Femur (tissue), 1 donor: ENCODE measurements around the gene MAD2L2.

Experiments used
- DNase-seq: peaks from one replicate; pipeline ENCODE4 v3.0.0-alpha.2; 2017

MAD2L2 gene

GRCh38 chr1:11652203-11652780 lies 28.7 kb downstream of the MAD2L2 start:
- DNase-seq, result no peak

GRCh38 chr1:11651017-11651416 lies 29.9 kb downstream of the MAD2L2 start:
- DNase-seq, result no peak

- peak; percentile 71 for DNase-seq
Measured at GRCh38 chr1:11650331-11650991, 30.5 kb downstream of the MAD2L2 start.

GRCh38 chr1:11649624-11650330 lies 31.2 kb downstream of the MAD2L2 start:
- no peak for DNase-seq

- no peak for DNase-seq
Measured at GRCh38 chr1:11649237-11649623, 31.7 kb downstream of the MAD2L2 start.

GRCh38 chr1:11648732-11649158 lies 32.2 kb downstream of the MAD2L2 start:
- DNase-seq, result no peak

- no peak for DNase-seq
Measured at GRCh38 chr1:11648039-11648438, 32.9 kb downstream of the MAD2L2 start.

GRCh38 chr1:11647333-11647732 lies 33.6 kb downstream of the MAD2L2 start:
- DNase-seq, result no peak

- DNase-seq, result no peak
Measured at GRCh38 chr1:11646317-11646716, 34.6 kb downstream of the MAD2L2 start.

GRCh38 chr1:11645670-11646265 lies 35.2 kb downstream of the MAD2L2 start:
- DNase-seq, result peak; percentile 81

- no peak for DNase-seq
Measured at GRCh38 chr1:11645270-11645669, 35.7 kb downstream of the MAD2L2 start.

GRCh38 chr1:11643782-11644181 lies 37.2 kb downstream of the MAD2L2 start:
- no peak for DNase-seq

GRCh38 chr1:11642418-11643017 lies 38.4 kb downstream of the MAD2L2 start:
- peak; percentile 68 for DNase-seq

GRCh38 chr1:11641776-11642305 lies 39.1 kb downstream of the MAD2L2 start:
- DNase-seq, result no peak

- no peak for DNase-seq
Measured at GRCh38 chr1:11640944-11641343, 40.0 kb downstream of the MAD2L2 start.

- DNase-seq, result no peak
Measured at GRCh38 chr1:11640101-11640500, 40.8 kb downstream of the MAD2L2 start.

- DNase-seq, result no peak
Measured at GRCh38 chr1:11639372-11639771, 41.6 kb downstream of the MAD2L2 start.

- no peak for DNase-seq
Measured at GRCh38 chr1:11638121-11638520, 42.8 kb downstream of the MAD2L2 start.

- DNase-seq, result no peak
Measured at GRCh38 chr1:11634365-11635192, 46.4 kb downstream of the MAD2L2 start.

- DNase-seq, result no peak
Measured at GRCh38 chr1:11629184-11630016, 51.5 kb downstream of the MAD2L2 start.

- DNase-seq, result no peak
Measured at GRCh38 chr1:11628767-11629166, 52.2 kb downstream of the MAD2L2 start.
